ENCODE data around the gene IL11.

The IL11 gene

GRCh38 chr19:55341595-55342531 lies 28.4 kb downstream of the IL11 start:
- no peak for TF ChIP-seq GATA2 (IDR thresholded peaks at IDR 0.05; ENCODE audit: low read depth, low read length)
- TF ChIP-seq GATA3 (IDR thresholded peaks at IDR 0.05; ENCODE audit: low read depth, low read length) = no peak

DNA sequence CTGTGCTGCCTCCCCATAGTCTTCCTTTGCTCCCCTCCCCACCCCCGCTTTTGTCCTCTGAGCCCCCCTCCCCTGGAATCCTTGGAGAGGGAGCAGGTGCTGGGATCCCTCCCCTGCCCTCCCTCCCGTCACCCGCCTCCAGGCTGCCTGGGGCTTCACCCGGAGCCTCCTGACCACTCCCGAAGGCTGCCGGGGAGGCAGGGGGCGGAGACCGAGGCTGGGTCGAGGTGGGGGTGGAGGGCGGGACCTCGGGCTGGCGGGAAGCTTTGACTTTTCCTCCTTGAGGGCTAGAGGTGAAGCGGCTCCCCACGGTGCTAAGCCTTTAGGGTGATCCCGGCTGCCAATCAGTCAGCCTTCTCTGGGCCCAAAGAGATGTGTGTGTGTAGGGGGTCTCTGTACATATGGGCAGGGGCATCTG lies 29.1 kb downstream of the IL11 start:
- TF ChIP-seq GATA2 (IDR thresholded peaks at IDR 0.05; ENCODE audit: low read depth, low read length) (no peak), GATA3 (IDR thresholded peaks at IDR 0.05; ENCODE audit: low read depth, low read length) (no peak)

- no peak for TF ChIP-seq GATA3 (IDR thresholded peaks at IDR 0.05; ENCODE audit: low read depth, low read length)
- TF ChIP-seq GATA2 (IDR thresholded peaks at IDR 0.05; ENCODE audit: low read depth, low read length) = no peak
Observed at GRCh38 chr19:55340784-55341147, 29.5 kb downstream of the IL11 start.

- TF ChIP-seq GATA2 (IDR thresholded peaks at IDR 0.05; ENCODE audit: low read depth, low read length) (no peak; the same call in 1 of the 2 replicates), GATA3 (IDR thresholded peaks at IDR 0.05; ENCODE audit: low read depth, low read length) (no peak)
Observed at GRCh38 chr19:55339889-55340783, 30.1 kb downstream of the IL11 start.

DNA sequence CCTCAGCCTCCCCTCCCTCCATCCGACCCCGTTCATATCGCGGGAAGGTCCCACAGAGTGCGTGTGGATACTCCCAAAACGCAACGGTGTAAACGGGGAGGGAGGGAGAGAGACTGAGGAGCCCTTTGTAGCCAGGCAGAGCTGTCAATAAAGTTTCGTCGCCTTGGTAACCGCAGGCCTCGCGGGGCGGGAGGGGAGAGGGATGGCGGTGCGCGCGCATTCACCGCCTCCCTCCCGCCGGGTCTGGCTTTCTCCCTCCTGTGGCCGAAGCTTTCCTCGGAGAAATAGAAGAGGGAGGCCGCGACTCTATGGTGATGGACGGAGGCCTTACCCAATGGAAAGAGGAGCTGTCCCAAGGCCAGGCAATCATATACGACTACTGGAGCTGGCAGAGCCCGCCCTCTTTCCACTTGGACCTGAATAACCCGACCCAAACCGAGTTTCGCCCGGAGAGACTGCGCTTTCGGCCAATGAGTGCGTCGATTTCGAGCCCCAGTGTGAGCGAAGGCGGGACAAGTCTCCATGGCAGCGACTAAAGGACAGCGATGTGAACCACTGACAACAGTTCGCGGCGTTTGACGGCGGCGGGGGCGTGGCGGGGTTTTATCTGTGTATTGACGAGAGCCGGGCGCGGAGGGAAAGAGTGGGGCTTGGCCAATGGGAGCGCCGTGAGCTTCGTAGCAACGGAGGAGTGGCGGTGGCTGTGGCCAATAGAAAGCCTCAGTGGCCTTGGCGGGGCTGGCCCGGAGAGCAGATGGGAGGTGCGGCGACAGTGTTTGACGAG lies 31.0 kb downstream of the IL11 start, which contains the start of gene KMT5C:
KMT5C (plus strand) TSS at position 772 of the 784 bp plus-strand sequence. CDS start 2,061 bp downstream, outside the sequence.
- peak; percentile 76 for TF ChIP-seq GATA2 (IDR thresholded peaks at IDR 0.05; ENCODE audit: low read depth, low read length)
- no peak for TF ChIP-seq GATA3 (IDR thresholded peaks at IDR 0.05; ENCODE audit: low read depth, low read length)

DNA sequence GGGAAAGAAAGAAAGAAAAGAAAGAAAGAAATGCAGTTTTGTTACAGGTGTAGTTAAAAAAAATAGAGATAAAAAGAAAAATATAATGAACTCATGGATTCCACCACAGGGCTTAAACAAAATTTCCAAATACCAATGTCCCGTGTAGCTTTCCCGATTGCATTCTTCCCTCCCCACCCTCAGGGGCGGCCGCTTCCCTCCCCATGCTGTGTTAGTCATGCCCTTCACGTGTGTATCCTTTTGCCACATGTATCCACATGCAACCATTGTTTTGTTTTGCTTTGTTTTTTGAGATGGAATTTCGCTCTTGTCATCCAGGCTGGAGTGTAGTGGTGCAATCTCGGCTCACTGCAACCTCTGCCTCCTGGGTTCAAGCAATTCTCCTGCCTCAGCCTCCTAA lies 34.2 kb downstream of the IL11 start:
- TF ChIP-seq GATA2 (IDR thresholded peaks at IDR 0.05; ENCODE audit: low read depth, low read length) (no peak), GATA3 (IDR thresholded peaks at IDR 0.05; ENCODE audit: low read depth, low read length) (no peak)

DNA sequence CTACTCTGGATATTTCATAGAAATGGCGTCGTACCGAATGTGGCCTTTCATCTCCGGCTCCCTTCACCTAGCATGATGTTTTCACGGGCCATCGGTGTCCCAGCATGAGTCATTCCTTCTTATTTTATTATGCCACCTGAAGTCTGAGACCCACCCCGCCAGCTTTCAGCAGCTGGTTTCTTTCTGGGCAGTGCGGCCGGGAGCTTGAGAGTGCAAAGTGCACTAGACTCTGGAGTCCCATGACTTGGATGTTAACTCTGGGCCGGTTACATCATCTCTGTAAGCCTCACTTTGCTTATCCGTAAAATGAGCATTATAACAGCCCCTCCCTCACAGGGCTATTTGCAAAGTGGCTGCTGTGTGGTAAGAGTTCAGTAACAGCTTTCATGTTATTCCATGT lies 36.4 kb downstream of the IL11 start:
- TF ChIP-seq GATA2 (IDR thresholded peaks at IDR 0.05; ENCODE audit: low read depth, low read length) = no peak
- TF ChIP-seq GATA3 (IDR thresholded peaks at IDR 0.05; ENCODE audit: low read depth, low read length) = no peak

DNA sequence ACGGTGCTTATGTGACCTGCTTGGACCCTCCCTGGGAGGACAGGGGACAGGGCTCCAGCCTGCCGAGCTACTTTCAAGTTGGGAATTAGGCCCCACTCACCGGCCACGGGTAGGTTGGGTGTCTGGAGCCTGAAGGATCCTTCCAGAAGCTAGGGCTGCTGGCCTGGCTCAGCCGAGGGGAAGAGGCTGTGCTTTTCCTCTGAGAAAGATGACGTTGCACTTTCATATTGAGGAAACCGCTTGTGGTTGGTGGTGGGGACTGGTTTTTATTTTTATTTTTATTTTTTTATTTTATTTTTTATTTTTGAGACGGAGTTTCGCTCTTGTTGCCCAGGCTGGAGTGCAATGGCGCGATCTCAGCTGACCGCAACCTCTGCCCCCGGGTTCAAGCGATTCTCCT lies 45.1 kb downstream of the IL11 start, which contains the start of gene TMEM150B:
TMEM150B (minus strand) TSS at position 170 of the 400 bp plus-strand sequence. CDS start 4,305 bp downstream, outside the sequence.
- TF ChIP-seq GATA3 (IDR thresholded peaks at IDR 0.05; ENCODE audit: low read depth, low read length) (no peak), GATA2 (IDR thresholded peaks at IDR 0.05; ENCODE audit: low read depth, low read length) (no peak)

- TF ChIP-seq GATA3 (IDR thresholded peaks at IDR 0.05; ENCODE audit: low read depth, low read length) = no peak
- no peak for TF ChIP-seq GATA2 (IDR thresholded peaks at IDR 0.05; ENCODE audit: low read depth, low read length)
Observed at GRCh38 chr19:55324662-55325061, 45.6 kb downstream of the IL11 start.

DNA sequence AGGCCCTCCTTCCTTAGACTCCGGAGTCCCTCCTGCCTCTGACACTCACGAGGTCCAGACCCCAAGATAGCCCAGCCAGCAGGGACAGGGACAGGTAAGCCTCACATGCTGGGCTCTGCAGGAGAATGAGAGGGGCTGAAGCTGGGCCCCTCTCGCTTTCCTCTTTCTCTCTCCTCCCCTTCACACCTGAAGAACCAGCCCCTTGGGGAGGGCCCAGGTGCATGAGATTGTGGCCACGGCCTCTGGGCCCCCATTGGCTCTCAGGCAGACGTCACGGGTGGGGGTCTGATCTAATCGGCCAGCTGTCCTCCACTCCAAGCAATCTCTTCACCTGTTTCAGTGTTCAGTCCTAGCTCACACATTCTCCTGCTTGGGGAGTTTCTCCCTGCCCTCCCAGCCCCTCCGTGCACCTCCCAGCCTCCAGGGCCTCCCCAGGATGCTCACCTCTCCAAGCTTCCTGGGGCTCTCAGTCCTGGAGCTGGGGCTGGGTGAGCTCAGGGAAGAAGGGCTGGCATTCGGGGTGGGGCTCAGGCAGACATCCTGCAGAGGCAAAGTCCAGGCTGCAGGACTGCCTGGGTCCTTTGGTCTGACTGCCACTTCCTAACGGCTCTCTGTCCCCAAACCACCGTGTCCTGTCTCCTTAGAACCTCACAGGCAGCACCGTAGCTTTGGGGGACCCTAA lies 47.9 kb downstream of the IL11 start:
- TF ChIP-seq GATA3 (IDR thresholded peaks at IDR 0.05; ENCODE audit: low read depth, low read length) = no peak
- TF ChIP-seq GATA2 (IDR thresholded peaks at IDR 0.05; ENCODE audit: low read depth, low read length) = no peak

DNA sequence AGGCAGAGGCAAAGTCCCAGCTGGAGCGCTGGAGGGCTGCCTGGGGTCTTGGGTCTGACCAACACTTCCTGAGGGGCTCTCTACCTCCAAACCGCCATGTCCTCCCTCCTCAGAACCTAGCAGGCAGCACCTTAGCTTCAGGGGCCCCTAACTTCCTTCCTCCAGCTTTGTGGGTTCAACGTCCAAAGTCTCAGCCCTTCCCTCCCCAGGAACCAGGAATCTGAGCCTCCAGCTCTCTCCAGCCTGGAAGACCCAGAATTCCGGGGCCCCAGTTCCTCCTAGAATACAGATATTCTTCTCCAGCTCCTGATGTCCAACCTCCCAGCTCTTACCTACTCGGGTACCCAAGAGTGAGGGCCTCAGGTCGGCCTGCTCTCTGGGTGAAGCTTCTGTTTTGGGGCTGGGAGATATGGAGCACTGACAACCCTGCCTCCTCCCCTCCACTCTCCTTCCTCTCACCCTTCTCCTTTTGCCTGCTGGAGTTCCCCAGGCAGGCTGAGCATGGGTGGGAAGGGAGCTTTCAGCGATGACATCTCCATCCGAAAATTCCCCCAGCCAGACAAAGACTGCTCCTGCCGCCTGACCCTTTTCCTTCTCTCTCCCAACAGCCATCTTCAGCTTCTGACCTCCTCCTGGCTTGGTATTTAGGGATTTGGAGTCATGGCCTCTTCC lies 48.7 kb downstream of the IL11 start:
- TF ChIP-seq GATA3 (IDR thresholded peaks at IDR 0.05; ENCODE audit: low read depth, low read length) = no peak
- no peak for TF ChIP-seq GATA2 (IDR thresholded peaks at IDR 0.05; ENCODE audit: low read depth, low read length)

- TF ChIP-seq GATA3 (IDR thresholded peaks at IDR 0.05; ENCODE audit: low read depth, low read length) (no peak), GATA2 (IDR thresholded peaks at IDR 0.05; ENCODE audit: low read depth, low read length) (no peak)
Observed at GRCh38 chr19:55320844-55321419, 49.3 kb downstream of the IL11 start.

All from SH-SY5Y (cell line).